Measurements from ENCODE around the gene DCX. TPM values are rescaled to one million over a fixed set of nuclear protein-coding genes. Genes with fewer than 3 reads are reported as not detected.

DCX gene
- total and polyA plus RNA-seq, 2 experiments from 2014 or later = 0.34 to 1.2 TPM

DNA sequence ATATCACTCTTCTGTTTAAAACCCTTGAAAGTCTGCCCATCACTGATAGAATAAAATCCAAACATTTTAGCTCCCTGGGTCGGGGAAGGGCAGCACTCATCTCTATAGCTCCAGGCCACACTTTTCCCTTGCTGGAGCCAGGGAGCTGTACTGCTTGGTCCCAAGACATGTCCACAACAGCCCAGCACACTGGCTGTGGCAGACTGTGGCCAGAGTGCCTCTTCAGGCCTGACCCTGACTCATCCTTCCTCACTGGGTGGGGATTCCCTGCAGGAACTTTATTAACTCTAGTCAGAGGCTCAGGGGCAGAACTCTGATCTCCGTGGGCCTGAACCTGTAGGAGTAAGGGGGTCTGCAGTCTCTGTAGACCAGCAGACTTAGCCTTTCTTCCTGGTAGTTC, 71.9 kb downstream of the DCX start:
- Histone ChIP-seq H3K27ac (no peak overlapping the region), H3K9me2 (replicated peaks; ENCODE audit: insufficient read depth) (no peaks in the 10 kb centered on the region), H3K27me3 (no peaks in the 10 kb centered on the region), H3K4me2 (no peak overlapping the region), H3K4me1 (ENCODE audit: insufficient read depth) (no peaks in the 10 kb centered on the region), H3K9me3 (ENCODE audit: low read depth) (no peaks in the 10 kb centered on the region), H4K20me1 (ENCODE audit: insufficient read depth, poor library complexity, severe bottlenecking) (no peaks in the 10 kb centered on the region), H3K79me2 (no peaks in the 10 kb centered on the region), H3K36me3 (replicated peaks; ENCODE audit: insufficient read depth, low read depth) (no peaks in the 10 kb centered on the region), H3K4me3 (no peak overlapping the region), H2AFZ (no peak overlapping the region)
- DNase-seq (ENCODE audit: low spot score) = no peak
- WGBS (ENCODE audit: low lambda C conversion rate, missing lambda C conversion rate) = 80% methylated on average over 2 of the region's 2 CpGs
- TF ChIP-seq EZH2phosphoT487 (IDR thresholded peaks at IDR 0.05; ENCODE audit: low read depth, severe bottlenecking, unreplicated experiment) (no peak), EZH2 (IDR thresholded peaks at IDR 0.05; ENCODE audit: borderline replicate concordance) (no peak)
- TF ChIP-seq, protein P1, sequence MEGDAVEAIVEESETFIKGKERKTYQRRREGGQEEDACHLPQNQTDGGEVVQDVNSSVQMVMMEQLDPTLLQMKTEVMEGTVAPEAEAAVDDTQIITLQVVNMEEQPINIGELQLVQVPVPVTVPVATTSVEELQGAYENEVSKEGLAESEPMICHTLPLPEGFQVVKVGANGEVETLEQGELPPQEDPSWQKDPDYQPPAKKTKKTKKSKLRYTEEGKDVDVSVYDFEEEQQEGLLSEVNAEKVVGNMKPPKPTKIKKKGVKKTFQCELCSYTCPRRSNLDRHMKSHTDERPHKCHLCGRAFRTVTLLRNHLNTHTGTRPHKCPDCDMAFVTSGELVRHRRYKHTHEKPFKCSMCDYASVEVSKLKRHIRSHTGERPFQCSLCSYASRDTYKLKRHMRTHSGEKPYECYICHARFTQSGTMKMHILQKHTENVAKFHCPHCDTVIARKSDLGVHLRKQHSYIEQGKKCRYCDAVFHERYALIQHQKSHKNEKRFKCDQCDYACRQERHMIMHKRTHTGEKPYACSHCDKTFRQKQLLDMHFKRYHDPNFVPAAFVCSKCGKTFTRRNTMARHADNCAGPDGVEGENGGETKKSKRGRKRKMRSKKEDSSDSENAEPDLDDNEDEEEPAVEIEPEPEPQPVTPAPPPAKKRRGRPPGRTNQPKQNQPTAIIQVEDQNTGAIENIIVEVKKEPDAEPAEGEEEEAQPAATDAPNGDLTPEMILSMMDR (IDR thresholded peaks at IDR 0.05; ENCODE audit: poor library complexity) = no peak

DNA sequence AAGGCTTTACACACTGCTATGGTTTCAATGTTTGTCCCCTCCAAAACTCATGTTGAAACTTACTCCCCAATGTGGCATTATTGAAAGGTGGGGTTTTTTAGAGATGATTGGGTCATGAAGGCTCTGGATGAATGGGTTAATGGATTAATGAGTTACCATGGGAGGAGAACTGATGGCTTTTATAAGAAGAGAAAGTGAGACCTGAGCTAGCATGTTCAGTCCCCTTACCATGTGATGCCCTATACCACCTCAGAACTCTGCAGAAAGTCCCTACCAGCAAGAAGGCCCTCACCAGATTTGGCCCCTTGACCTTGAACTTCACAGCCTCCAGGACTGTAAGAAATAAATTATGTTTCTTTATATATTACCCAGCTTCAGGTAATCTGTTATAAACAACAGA, 72.8 kb downstream of the DCX start:
- Histone ChIP-seq H3K4me3 (no peak overlapping the region), H2AFZ (no peak overlapping the region), H3K9me2 (replicated peaks; ENCODE audit: insufficient read depth) (no peaks in the 10 kb centered on the region), H3K36me3 (replicated peaks; ENCODE audit: insufficient read depth, low read depth) (no peaks in the 10 kb centered on the region), H3K27me3 (no peaks in the 10 kb centered on the region), H3K9me3 (ENCODE audit: low read depth) (no peaks in the 10 kb centered on the region), H3K79me2 (no peaks in the 10 kb centered on the region), H3K4me2 (no peak overlapping the region), H4K20me1 (ENCODE audit: insufficient read depth, poor library complexity, severe bottlenecking) (no peaks in the 10 kb centered on the region), H3K4me1 (ENCODE audit: insufficient read depth) (no peaks in the 10 kb centered on the region), H3K27ac (no peak overlapping the region)
- DNase-seq (ENCODE audit: low spot score) = no peak
- TF ChIP-seq EZH2phosphoT487 (IDR thresholded peaks at IDR 0.05; ENCODE audit: low read depth, severe bottlenecking, unreplicated experiment) (no peak), EZH2 (IDR thresholded peaks at IDR 0.05; ENCODE audit: borderline replicate concordance) (no peak)
- TF ChIP-seq, protein P1 (IDR thresholded peaks at IDR 0.05; ENCODE audit: poor library complexity) = no peak

DNA sequence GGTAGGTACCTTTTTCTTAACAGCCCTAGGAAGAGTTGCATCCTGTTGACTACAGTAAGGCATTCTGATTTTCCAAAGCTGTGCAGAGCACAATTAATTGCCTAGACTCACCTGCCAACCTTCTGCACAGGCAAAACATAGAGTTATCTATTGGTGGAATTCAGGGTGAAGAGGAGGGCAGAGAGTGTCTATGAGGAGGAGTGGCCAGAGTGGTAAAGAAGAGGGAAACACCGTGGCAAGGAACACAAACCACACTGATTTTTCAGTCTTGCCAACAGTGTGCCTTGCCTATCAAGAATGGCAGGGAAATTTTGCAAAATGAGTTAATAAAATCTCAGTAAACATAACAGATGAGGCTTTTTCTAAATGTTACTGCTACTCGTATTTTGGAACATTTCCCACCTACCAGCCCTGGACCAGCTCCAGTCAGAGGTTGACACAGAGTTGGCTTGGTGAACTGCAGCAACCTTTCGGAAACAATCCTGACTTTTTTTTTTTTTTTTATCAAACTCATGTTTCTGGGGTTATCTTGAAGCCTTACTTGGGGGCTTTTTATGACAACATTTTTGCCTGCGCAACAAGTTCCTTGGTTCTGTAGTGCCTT, 73.8 kb downstream of the DCX start:
- Histone ChIP-seq H3K9me3 (ENCODE audit: low read depth) (no peaks in the 10 kb centered on the region), H3K27me3 (no peaks in the 10 kb centered on the region), H3K36me3 (replicated peaks; ENCODE audit: insufficient read depth, low read depth) (no peaks in the 10 kb centered on the region), H4K20me1 (ENCODE audit: insufficient read depth, poor library complexity, severe bottlenecking) (no peaks in the 10 kb centered on the region), H3K4me3 (no peak overlapping the region), H2AFZ (no peak overlapping the region), H3K4me1 (ENCODE audit: insufficient read depth) (no peaks in the 10 kb centered on the region), H3K4me2 (no peak overlapping the region), H3K9me2 (replicated peaks; ENCODE audit: insufficient read depth) (no peaks in the 10 kb centered on the region), H3K79me2 (no peaks in the 10 kb centered on the region), H3K27ac (no peak overlapping the region)
- TF ChIP-seq, protein P1 (IDR thresholded peaks at IDR 0.05; ENCODE audit: poor library complexity) = no peak
- TF ChIP-seq EZH2 (IDR thresholded peaks at IDR 0.05; ENCODE audit: borderline replicate concordance) (no peak), EZH2phosphoT487 (IDR thresholded peaks at IDR 0.05; ENCODE audit: low read depth, severe bottlenecking, unreplicated experiment) (no peak)
- DNase-seq (ENCODE audit: low spot score) = no peak
- WGBS (ENCODE audit: low lambda C conversion rate, missing lambda C conversion rate) = 90% methylated on average over 4 of the region's 4 CpGs

All from hepatocyte (in vitro differentiated cells).